Measurements from ENCODE around the gene PDCD4.

Gene PDCD4

DNA sequence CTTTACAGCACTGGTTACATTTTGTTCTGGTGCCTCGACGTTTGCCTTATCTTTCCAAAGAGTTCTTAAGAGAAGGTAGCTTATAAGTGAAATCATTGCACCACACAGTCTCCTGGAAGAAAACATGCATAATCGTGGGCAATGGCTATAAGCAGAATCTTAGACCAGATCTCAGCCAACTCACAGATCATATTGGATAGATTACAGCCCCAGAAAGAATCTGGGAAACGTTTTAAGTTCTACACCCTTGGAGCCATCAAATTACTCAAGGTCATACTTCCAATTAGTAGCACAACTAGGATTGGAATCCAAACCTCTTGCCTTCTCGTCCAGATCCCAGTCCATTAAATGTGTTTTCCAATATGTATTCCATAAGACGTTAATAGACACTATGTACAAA, 8.8 kb upstream of the PDCD4 start:
- no peak for DNase-seq

DNA sequence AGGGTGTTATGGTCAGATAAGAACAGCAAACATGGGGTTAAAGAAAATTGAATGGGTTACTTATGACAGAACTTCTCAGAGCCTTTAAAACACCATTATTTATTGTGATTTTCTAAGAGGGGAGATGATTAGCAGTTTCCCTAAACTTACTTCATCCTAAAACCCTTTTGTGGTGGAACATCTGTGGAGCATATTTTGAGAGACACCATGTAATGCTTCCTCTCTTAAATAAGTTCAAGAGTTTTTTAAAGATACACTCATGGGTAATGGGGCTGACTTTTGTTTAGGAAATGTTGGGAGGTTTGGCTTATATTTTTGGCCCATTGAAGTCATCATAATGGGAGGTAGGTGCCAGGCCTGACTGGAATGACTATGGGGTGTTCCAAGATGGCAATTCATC, 8.4 kb upstream of the PDCD4 start:
- no peak for DNase-seq

DNA sequence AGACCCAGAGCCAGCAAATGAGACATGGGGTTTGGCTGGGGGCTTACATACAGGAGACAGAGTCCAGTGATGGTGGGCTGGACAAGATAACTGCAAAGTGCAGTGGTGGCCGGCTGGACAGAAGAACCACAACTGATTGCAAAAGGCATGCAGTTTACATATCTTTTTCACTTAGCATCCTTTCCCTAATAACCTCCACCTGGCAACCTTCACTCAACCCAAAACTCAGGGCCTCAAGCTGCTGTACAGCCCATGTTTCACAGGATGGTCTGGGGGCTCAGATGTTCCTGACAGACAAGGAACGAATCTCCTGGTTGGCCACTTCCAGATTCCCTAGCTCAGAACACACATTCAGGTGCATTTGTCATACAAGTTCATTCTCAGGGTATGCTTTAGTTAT, 7.8 kb upstream of the PDCD4 start:
- no peak for DNase-seq

DNA sequence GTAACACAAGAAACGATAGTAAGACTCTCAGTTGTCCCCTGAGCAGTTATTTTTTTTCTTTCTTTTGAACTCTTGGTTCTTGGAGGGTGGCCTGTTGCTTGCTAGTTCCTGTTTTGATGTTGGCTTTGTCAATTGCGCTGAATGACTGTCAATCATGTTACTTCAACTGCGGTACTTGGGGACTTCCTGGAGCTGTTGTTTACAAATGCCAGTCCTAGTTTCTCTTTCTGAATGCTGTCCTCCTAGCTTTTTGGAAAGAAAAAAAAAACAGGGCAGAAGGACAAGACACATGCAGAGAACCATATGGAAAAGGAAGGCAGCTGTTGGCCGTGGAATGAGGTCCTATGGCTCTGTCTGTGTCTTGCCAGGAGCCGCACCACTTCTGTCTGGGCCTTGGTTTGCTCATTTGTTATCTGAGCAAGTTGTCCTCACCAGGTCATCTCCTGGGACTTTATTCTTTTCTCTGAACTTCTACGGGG, 7.0 kb upstream of the PDCD4 start:
- peak; percentile 73 for DNase-seq

DNA sequence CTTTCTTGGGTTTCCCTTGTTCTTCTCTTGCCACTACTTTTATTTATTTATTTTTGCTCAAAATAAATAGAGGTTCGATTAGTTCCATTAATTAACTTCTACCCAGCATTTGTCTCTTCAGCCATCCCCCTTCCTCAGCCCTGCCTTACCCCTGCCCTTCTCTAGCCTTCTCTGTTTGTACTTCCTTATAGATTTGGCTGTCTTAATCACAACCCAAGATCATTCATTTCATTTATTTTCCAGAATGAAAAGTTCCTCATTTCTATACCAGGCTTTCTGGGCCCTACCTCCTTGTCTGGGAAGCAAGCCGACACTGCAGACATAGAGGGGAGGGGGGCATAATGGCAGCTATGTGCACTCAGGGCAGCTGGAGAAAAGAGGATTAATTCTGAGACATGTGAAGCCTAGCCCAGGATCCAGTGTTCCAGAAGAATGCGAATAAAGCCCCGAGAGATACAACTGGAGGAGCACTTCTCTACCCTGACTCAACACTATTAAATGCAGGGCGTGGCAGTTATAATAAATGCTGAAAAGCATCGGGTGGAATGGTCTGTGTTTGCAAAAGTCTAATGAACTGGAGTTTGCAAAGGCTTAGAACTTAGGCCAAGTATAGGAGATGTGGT, 6.4 kb upstream of the PDCD4 start:
- DNase-seq = peak; percentile 49

DNA sequence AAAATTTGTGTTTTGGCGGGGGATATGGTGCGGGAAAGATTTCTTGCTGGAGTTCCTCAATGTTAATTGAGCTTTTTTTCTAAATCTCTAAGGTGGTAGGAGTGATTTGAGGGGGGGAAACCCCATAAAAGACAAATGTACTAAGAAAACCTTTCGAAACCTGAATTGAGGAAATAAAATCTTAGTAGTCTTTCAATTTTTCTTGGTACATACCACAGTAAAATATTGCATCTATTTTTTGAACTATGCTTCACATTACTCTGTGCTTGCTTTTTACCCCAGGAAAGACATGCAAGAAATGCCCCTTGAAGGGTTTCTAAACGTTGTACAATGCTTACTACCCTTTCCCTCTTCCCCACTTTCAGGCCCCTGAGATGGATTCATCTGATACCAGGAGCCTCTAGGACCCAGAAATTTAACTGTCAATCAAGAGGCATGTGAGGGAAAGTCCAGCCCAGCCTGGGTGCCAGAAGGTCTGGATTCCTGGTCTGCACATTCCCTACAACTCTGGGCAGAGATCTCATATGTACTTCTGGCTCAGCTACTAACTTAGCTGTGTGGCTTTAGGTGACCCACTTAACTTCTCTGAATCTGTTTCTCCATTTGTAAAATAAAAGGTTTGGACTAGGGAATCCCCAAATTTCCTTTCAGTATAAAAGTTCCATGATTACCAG, 5.8 kb upstream of the PDCD4 start:
- no peak for DNase-seq

DNA sequence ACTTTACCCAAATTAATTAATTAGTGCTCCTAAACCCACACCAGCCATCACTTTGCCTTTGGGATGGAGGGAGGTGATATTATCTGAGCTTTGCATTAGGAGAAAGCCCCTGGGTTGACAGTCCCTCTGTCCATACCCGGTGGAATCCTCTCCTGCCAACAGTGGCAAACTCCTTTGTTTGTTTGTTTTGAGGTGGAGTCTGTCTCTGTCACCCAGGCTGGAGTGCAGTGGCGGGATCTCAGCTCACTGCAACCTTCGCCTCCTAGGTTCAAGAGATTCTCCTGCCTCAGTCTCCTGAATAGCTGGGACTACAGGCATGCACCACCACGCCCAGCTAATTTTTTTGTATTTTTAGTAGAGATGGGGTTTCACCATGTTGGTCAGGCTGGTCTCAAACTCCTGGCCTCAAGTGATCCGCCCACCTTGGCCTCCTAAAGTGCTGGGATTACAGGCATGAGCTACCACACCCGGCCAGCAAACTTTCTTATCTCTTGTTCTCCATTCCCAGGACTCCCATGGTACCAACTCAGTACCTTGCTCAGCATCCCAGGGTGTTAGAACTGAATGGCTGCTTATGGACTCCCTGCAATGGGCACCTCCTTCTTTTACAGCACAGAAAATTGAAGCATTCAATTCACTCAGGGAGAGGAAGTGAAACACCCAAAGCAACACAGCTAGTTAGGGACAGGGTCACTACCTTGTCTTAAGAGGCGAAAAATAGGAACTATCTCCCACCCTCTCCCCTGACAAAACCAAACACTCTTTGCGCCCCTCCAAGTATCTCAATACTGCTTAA, 4.5 kb upstream of the PDCD4 start:
- peak; percentile 66 for DNase-seq

DNA sequence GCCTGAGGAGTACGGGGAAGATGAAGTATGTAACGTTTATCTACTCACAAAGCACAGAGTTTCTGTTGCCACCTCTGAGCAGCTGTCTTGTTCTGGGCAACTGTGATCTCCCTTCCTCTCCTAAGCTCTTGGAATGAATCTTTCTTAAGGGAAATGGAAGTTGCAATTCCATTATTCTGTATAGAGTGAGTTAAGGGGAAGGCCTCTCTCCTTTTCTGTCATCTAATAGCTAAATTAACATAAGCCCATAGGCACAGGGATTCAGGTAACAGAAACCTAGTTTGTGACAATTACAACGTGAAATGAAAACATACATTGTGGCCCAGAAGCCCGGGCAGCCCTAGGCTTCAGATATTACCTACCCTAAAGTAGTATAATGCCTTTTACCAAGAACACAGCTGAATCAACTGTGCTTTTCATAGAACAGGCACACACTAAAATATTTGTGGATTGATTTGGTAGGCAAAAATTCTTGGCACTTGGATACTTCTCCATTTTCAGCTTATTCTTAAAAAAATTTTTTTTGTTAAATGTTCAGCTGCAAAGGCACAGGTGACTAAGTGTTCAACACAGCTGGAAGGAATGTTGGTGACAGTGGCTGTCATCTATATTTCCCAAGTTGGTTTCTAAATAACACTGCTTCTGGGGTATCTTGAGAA, 3.8 kb upstream of the PDCD4 start:
- DNase-seq = no peak

DNA sequence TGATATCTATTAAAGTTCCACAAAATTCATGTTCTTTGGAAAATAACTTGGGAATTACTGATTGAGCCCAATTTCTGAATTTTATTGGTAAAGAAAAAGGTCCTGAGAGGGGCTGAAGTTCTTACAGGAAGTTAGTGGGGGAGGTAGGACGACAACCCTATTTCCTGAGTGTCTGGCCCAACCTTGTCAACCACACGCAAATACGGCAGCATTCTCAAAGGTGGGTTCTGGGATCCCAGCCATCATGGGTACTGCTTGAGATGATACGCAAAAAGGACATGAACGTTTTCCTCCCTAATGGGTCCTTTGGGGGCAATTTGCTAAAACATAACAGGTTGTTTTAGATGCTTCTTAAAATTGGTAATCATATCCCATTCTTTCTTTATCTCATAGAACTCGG, 2.7 kb upstream of the PDCD4 start:
- DNase-seq = no peak

DNA sequence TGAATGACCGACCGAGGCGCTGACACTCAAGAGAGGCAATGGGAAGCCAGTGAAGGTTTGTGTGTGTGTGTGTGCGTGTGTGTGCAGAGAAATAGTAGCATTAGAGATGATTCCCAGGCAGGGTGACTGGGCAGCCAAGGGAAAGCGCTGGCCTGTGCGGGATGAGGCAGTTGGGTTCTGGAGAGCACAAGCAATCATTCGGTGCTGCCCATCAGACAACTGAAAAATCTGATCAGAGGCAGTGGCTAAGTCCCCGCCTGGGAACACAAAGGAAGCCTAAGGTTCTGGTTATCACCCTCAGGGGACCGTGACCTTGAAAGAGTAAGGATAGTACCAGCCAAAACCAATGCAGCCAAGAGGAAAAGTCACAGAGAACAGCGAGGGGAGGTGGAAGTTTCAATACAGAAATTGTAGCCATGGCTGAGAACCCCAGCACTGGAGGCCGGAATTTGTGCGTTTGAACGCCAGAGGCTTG, 868 bp upstream of the PDCD4 start:
- DNase-seq = no peak

DNA sequence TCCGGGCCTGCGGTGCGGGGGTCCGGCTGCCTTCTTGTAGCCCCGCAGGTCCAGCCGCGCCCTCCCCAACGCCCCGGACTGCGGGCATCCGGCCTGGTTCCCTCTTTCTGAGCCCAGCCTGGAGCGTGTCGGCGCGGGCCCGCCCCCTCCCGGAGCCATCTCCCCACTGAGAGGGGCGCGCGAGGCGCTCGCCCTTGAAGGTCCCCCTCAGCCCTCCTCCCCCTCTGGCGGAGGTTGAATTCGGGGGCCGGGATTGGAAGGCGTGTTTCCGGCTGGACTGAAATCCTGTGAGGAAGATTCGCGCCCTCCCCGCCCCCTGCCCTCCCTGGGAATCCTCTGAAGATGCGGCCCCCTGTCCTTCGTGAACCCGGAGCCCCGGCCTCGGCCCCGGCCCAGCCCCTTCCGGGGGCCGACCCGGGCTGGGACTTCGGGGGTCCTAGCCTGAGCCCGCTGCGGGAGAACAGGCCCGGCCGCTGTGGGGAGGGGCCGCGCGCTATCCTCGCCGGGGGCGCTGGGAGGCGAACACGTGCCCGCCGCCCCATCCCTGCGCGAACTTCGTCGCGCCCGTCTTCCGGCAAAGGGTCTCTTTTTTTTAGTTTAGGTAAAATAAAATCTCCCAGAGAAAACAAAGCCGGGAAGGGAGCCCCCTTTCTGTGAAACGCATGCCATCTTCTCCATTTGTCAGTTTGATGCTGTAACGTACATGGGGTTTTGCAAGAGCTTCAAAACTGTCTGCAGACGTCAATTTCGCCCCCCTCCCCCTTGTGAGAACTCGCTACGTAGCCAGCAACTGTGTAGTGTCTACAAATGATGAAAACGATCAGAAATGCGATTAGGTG, 636 bp downstream of the PDCD4 start:
- peak; percentile 79 for DNase-seq

DNA sequence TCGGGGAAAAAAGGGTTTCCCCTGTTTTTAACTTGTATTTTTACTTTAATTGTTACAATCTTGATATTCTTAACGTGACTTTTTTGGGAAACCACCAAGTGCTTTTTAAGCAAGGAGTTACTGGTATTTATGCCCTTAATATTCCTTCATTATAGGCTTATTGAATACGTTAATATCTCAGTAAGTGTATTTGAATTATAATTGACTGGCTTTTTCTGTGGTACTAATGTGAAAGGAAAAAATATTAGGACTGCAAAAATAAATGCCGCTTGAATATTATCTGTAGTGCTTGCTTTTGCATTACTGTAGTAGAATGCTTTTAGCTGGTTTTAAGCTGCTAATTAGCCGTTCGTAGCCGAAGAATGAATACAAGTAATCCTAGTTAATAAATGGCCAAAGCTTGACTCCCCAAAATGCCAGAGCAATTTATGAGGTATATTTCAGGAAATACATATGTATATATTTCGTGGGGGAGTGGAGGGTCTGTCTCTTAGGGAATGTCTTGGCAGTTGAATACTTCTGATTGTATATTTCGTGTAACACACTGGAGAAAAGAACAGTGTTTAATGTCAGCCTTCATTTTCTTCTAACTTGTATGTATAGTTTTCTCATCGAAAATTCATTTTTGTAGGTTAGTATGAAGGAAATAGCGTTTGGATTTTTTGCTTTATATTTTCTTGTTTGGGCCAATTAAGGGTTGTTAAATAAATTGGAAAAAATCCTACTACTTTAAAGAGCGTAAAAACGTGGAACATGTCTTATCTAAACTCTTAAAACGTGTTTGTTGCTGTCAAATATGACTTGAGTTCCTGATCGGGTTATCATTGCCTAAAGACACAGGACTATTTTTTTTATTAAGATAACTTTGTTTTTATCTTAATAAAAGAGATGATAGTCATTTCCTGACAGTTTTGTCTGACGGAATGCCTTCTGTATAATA, 1.5 kb downstream of the PDCD4 start:
- DNase-seq = no peak

DNA sequence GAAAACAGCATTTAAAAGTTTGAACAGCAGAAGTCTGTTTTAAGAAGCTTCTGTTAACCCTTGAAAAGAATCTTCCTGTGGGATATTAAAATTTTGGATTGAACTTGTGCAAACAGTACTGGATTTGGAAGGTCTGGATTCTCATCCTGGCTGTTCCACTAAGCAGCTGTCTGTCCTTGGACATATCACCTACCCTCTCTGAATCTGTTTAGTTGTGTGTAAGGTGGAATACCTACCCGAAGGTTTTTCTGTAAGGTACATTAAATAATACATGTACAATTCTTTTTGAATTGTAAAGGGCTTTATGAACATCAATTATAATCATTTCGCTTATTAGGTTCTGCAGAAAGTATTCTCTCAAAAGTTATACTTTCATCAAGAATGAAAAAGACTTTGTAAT, 2.2 kb downstream of the PDCD4 start:
- no peak for DNase-seq

DNA sequence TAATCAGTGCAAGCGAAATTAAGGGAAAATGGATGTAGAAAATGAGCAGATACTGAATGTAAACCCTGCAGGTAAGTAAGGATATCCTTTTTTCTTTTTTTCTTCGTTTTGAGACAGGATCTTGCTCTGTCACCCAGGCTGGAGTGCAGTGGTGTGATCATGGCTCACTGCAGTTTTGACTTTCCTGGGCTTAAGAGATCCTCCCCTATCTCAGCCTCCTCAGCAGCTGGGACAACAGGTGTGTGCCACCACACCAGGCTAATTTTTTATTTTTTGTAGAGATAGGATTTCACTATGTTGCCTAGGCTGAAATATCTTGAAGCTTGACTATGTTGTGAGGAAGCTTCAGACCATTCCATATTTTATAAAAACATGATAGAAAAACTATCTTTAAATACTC, 4.3 kb downstream of the PDCD4 start:
- DNase-seq = no peak

DNA sequence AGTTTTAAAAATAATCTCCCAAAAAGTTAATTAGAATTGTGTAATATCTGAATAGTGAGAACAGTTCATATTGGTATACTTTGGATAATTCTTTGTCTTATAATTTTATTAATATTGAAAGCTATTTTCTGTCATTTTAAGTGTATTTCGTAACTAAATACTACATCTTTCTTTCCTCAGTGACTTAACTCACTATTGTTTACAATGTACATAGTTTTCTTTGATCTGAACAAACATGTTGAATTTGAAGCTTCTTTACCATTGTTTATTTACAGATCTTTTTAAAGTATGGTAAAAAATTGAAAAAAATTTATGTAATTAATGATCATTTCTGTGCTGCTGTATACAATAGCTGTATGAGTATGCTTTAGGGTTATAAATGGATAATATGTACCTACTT, 5.1 kb downstream of the PDCD4 start:
- DNase-seq = no peak

DNA sequence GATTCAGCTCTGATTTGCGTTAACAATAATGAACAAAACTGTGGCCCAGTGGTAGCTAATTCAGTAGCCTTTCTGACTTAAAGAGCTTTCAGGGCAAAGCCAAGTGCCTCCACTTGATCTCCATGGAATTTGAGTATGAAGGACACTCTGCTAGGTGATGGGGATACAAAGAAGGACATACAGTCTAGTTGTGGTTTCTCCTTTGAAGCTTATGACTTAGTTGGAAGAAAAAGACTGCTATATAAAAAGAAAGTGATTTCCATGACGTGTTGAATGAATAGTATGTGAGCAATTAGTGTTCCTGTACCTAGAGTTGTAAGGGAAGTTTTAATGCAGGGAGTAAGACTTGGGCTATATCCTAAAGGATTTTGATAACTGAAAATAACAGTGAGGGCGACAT, 8.3 kb downstream of the PDCD4 start:
- no peak for DNase-seq

DNA sequence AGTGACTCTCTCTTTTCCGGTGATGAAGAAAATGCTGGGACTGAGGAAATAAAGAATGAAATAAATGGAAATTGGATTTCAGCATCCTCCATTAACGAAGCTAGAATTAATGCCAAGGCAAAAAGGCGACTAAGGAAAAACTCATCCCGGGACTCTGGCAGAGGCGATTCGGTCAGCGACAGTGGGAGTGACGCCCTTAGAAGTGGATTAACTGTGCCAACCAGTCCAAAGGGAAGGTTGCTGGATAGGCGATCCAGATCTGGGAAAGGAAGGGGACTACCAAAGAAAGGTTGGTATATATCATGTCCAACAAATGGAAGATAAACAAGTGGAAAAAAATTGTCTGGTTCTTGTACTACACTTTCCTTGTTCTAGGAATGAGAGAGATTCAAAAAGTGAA, 9.5 kb downstream of the PDCD4 start:
- DNase-seq = no peak

DNA sequence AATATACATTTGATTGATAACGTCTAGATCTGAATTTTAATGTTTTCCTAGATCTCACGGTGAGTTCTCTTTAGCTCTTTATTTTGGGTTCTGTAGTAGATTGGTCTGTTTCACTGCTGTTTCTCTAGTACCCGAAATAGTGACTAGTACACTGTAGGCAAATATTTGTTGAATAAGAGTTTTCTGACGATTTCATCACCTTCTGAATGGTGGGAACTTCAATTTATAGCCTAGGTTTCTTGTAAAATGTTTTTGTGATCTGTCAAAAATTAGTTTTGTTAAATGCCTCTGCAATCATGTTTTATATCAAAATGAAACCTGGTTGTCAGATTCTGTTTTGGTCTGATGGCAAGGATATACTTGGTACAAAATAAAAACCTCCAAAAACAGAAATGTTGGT, 10.2 kb downstream of the PDCD4 start:
- DNase-seq = no peak

DNA sequence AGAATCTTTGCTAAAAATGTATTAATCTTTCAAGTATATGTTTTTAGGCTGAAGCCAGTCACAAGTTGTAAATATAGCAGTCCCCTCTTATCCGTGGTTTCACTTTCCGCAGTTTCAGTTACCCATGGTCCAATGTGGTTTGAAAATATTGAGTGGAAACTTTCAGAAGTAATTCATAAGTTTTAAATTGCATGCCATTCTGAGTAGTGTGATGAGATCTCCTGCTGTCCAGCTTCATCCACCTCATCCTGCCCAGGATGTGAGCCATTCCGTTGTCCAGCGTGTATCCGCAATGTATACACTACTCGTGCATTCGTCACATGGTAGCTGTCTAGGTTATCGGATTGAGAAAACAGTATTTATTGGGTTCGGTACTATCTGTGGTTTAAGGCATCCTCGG, 12.2 kb downstream of the PDCD4 start:
- DNase-seq = no peak

DNA sequence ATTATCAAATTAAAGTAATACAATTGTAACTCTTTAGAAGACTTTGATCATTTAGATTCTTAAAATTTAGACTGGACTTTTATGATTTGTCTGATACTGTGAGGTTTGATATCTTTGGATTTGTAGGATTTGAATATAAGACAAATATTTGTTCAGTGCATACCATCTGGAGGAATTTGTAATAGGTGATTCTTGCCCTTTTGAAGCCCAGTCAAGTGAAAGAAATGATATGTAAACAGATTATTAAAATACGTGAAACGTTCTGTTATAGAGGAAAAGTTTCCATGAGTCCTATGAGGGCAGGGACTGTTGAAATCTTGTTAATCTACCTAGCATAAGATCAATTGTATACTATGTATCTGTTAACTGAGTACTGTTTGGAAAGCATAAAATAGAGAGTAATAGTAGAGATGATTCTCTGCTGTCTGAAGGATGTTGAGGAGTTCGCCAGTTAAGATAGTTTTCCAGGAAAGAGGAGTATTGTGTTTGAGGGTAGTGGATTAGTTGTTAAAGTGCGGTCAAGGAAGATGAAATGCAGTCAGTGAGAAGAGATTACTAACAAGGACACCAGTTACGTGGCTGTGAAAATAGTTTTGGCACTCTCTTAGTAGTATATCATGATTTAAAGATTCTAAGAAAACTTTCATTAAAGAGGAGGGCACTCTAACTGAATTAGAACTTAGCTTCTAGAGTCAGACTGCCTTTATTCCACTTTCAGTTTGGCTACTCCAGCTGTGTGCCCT, 14.4 kb downstream of the PDCD4 start:
- DNase-seq = no peak

DNA sequence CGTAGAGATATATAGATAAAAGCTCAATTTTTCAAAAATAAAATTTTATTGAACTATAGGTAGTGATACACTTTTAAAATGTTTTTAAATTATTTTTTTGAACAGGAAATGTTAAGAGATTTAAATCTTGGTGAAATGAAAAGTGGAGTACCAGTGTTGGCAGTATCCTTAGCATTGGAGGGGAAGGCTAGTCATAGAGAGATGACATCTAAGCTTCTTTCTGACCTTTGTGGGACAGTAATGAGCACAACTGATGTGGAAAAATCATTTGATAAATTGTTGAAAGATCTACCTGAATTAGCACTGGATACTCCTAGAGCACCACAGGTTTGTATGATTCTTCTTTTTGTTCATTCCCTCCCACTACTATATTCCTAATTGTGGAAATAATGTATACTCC, 15.8 kb downstream of the PDCD4 start:
- DNase-seq = no peak

Data from RPMI8226 (cell line).